ENCODE results near the gene PHC2.

PHC2 gene

GRCh38 chr1:33366762-33367484 lies 64.0 kb downstream of the PHC2 start:
- in situ Hi-C loops (cut with HindIII; ENCODE audit: low pct_unique_long_range_greater_than_20kb, low sequenced_read_pairs) = no loop called here
- no peak for TF ChIP-seq JUND (IDR thresholded peaks at IDR 0.05; ENCODE audit: low read depth)
- DNase-seq (ENCODE audit: low read depth in 1 of 2, low spot score in 1 of 2) = no peak

- in situ Hi-C loops (cut with HindIII; ENCODE audit: low pct_unique_long_range_greater_than_20kb, low sequenced_read_pairs) = no loop called here
- DNase-seq (ENCODE audit: low read depth in 1 of 2, low spot score in 1 of 2) = no peak
- TF ChIP-seq JUND (IDR thresholded peaks at IDR 0.05; ENCODE audit: low read depth) = no peak
These were observed 65.3 kb downstream of the PHC2 start for GRCh38 chr1:33365560-33365997.

GRCh38 chr1:33364565-33364918 lies 66.4 kb downstream of the PHC2 start:
- in situ Hi-C loops (cut with HindIII; ENCODE audit: low pct_unique_long_range_greater_than_20kb, low sequenced_read_pairs) = no loop called here
- DNase-seq (ENCODE audit: low read depth in 1 of 2, low spot score in 1 of 2) = no peak
- no peak for TF ChIP-seq JUND (IDR thresholded peaks at IDR 0.05; ENCODE audit: low read depth)

GRCh38 chr1:33363470-33363861 lies 67.4 kb downstream of the PHC2 start:
- in situ Hi-C loops (cut with HindIII; ENCODE audit: low pct_unique_long_range_greater_than_20kb, low sequenced_read_pairs) = no loop called here
- no peak for DNase-seq (ENCODE audit: low read depth in 1 of 2, low spot score in 1 of 2)
- TF ChIP-seq JUND (IDR thresholded peaks at IDR 0.05; ENCODE audit: low read depth) = no peak

GRCh38 chr1:33363021-33363420 lies 67.9 kb downstream of the PHC2 start:
- in situ Hi-C loops (cut with HindIII; ENCODE audit: low pct_unique_long_range_greater_than_20kb, low sequenced_read_pairs) = no loop called here
- no peak for DNase-seq (ENCODE audit: low read depth in 1 of 2, low spot score in 1 of 2)
- no peak for TF ChIP-seq JUND (IDR thresholded peaks at IDR 0.05; ENCODE audit: low read depth)

GRCh38 chr1:33361532-33362235 lies 69.2 kb downstream of the PHC2 start:
- in situ Hi-C loops (cut with HindIII; ENCODE audit: low pct_unique_long_range_greater_than_20kb, low sequenced_read_pairs) = no loop called here
- no peak for DNase-seq (ENCODE audit: low read depth in 1 of 2, low spot score in 1 of 2)
- no peak for TF ChIP-seq JUND (IDR thresholded peaks at IDR 0.05; ENCODE audit: low read depth)

- no peak for TF ChIP-seq JUND (IDR thresholded peaks at IDR 0.05; ENCODE audit: low read depth)
- no peak for DNase-seq (ENCODE audit: low read depth in 1 of 2, low spot score in 1 of 2)
- in situ Hi-C loops (cut with HindIII; ENCODE audit: low pct_unique_long_range_greater_than_20kb, low sequenced_read_pairs) = no loop called here
These were observed 70.5 kb downstream of the PHC2 start for GRCh38 chr1:33360367-33360766.

GRCh38 chr1:33359931-33360330 lies 71.0 kb downstream of the PHC2 start:
- TF ChIP-seq JUND (IDR thresholded peaks at IDR 0.05; ENCODE audit: low read depth) = no peak
- DNase-seq (ENCODE audit: low read depth in 1 of 2, low spot score in 1 of 2) = peak in 1 of 2 experiments; percentile 23
- in situ Hi-C loops (cut with HindIII; ENCODE audit: low pct_unique_long_range_greater_than_20kb, low sequenced_read_pairs) = no loop called here

- in situ Hi-C loops (cut with HindIII; ENCODE audit: low pct_unique_long_range_greater_than_20kb, low sequenced_read_pairs) = no loop called here
- no peak for TF ChIP-seq JUND (IDR thresholded peaks at IDR 0.05; ENCODE audit: low read depth)
- no peak for DNase-seq (ENCODE audit: low read depth in 1 of 2, low spot score in 1 of 2)
These were observed 71.9 kb downstream of the PHC2 start for GRCh38 chr1:33358795-33359503.

- no peak for TF ChIP-seq JUND (IDR thresholded peaks at IDR 0.05; ENCODE audit: low read depth)
- DNase-seq (ENCODE audit: low read depth in 1 of 2, low spot score in 1 of 2) = no peak
- in situ Hi-C loops (cut with HindIII; ENCODE audit: low pct_unique_long_range_greater_than_20kb, low sequenced_read_pairs) = no loop called here
These were observed 72.6 kb downstream of the PHC2 start for GRCh38 chr1:33358114-33358794.

- TF ChIP-seq JUND (IDR thresholded peaks at IDR 0.05; ENCODE audit: low read depth) = no peak
- DNase-seq (ENCODE audit: low read depth in 1 of 2, low spot score in 1 of 2) = no peak
- in situ Hi-C loops (cut with HindIII; ENCODE audit: low pct_unique_long_range_greater_than_20kb, low sequenced_read_pairs) = no loop called here
These were observed 73.8 kb downstream of the PHC2 start for GRCh38 chr1:33357099-33357498.

GRCh38 chr1:33354707-33355316 lies 76.1 kb downstream of the PHC2 start:
- in situ Hi-C loops (cut with HindIII; ENCODE audit: low pct_unique_long_range_greater_than_20kb, low sequenced_read_pairs) = no loop called here
- TF ChIP-seq JUND (IDR thresholded peaks at IDR 0.05; ENCODE audit: low read depth) = no peak
- no peak for DNase-seq (ENCODE audit: low read depth in 1 of 2, low spot score in 1 of 2)

All from T47D (cell line).